Body of pancreas (tissue), 4 donors: ENCODE measurements around the gene TOP2A.
"Not testable (repeated sequence)": the region's sequence is repeated elsewhere in the genome, so short reads cannot be mapped to it uniquely, and the experiment has no call there.

ENCODE experiments used
- POLR2A ChIP-seq, 3 donors: fragments of 450-650 bp; IDR thresholded peaks; one replicate each; pipeline ENCODE4 v1.6.1; 2016; ENCODE audit warnings: antibody characterized with exemption in 3 of 3, mild to moderate bottlenecking in 2 of 3
- TF ChIP-seq, protein P1 (sequence below), 7 experiments: fragments of 450-650 bp in 4 of 7; fragments of 200-600 bp in 3 of 7; sonication (generic) in 3 of 7; IDR thresholded peaks; one replicate each; pipeline ENCODE4 v1.5.1; 2016 to 2019; ENCODE audit warnings: antibody characterized with exemption in 7 of 7

DNA sequence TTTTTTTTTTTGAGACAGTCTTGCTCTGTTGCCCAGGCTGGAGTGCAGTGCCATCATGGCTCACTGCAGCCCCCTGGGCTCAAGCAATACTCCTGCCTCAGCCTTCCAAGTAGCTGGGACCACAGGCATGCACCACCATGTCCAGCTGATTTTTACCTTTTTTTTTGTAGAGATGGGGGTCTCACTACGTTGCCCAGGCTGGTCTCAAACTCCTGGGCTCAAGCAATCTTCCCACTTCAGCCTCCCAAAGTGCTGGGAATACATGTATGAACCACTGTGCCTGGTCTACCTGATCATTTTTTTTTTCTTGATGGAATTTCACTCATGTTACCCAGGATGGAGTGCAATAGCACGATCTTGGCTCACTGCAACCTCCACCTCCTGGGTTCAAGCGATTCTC, 31.1 kb downstream of the TOP2A start:
- TF ChIP-seq, protein P1, sequence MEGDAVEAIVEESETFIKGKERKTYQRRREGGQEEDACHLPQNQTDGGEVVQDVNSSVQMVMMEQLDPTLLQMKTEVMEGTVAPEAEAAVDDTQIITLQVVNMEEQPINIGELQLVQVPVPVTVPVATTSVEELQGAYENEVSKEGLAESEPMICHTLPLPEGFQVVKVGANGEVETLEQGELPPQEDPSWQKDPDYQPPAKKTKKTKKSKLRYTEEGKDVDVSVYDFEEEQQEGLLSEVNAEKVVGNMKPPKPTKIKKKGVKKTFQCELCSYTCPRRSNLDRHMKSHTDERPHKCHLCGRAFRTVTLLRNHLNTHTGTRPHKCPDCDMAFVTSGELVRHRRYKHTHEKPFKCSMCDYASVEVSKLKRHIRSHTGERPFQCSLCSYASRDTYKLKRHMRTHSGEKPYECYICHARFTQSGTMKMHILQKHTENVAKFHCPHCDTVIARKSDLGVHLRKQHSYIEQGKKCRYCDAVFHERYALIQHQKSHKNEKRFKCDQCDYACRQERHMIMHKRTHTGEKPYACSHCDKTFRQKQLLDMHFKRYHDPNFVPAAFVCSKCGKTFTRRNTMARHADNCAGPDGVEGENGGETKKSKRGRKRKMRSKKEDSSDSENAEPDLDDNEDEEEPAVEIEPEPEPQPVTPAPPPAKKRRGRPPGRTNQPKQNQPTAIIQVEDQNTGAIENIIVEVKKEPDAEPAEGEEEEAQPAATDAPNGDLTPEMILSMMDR (IDR thresholded peaks at IDR 0.05), result not testable (repeated sequence)
- not testable (repeated sequence) for TF ChIP-seq POLR2A (IDR thresholded peaks at IDR 0.05)
